GM21717 (cell line): ENCODE data around the gene PPP2R3B.

Experiments used
- ATAC-seq: cut with Tn5 transposase; IDR thresholded peaks from one replicate; pipeline ENCODE4 v1.9.1; 2021; ENCODE audit warnings: mild to moderate bottlenecking, moderate library complexity; ENCODE audit not compliant: unreplicated experiment

Gene PPP2R3B

GRCh38 chrX:370963-371745 is 15.6 kb downstream of the PPP2R3B start:
- no peak for ATAC-seq

GRCh38 chrX:370244-370962 is 16.3 kb downstream of the PPP2R3B start:
- ATAC-seq = no peak

- no peak for ATAC-seq
Observed at GRCh38 chrX:369563-370101, 17.1 kb downstream of the PPP2R3B start.

GRCh38 chrX:368811-369562 is 17.7 kb downstream of the PPP2R3B start:
- no peak for ATAC-seq

GRCh38 chrX:367866-368265 is 18.8 kb downstream of the PPP2R3B start:
- no peak for ATAC-seq

GRCh38 chrX:367349-367748 is 19.4 kb downstream of the PPP2R3B start:
- no peak for ATAC-seq

GRCh38 chrX:363621-364375 is 22.9 kb downstream of the PPP2R3B start:
- ATAC-seq = no peak

- no peak for ATAC-seq
Observed at GRCh38 chrX:362937-363620, 23.6 kb downstream of the PPP2R3B start.

GRCh38 chrX:362351-362750 is 24.4 kb downstream of the PPP2R3B start:
- no peak for ATAC-seq

GRCh38 chrX:361231-362145 is 25.2 kb downstream of the PPP2R3B start:
- ATAC-seq = no peak

GRCh38 chrX:360496-361150 is 26.1 kb downstream of the PPP2R3B start:
- ATAC-seq = no peak

GRCh38 chrX:358651-359143 is 28.0 kb downstream of the PPP2R3B start:
- ATAC-seq = no peak

- ATAC-seq = no peak
Observed at GRCh38 chrX:357693-358471, 28.8 kb downstream of the PPP2R3B start.

GRCh38 chrX:357035-357692 is 29.5 kb downstream of the PPP2R3B start:
- no peak for ATAC-seq

GRCh38 chrX:356385-357034 is 30.2 kb downstream of the PPP2R3B start:
- ATAC-seq = no peak

- ATAC-seq = no peak
Observed at GRCh38 chrX:355329-356050, 31.2 kb downstream of the PPP2R3B start.
